ENCODE data around the gene SIN3B.
"Not testable (repeated sequence)": the region's sequence is repeated elsewhere in the genome, so short reads cannot be mapped to it uniquely, and the experiment has no call there.

Gene SIN3B

DNA sequence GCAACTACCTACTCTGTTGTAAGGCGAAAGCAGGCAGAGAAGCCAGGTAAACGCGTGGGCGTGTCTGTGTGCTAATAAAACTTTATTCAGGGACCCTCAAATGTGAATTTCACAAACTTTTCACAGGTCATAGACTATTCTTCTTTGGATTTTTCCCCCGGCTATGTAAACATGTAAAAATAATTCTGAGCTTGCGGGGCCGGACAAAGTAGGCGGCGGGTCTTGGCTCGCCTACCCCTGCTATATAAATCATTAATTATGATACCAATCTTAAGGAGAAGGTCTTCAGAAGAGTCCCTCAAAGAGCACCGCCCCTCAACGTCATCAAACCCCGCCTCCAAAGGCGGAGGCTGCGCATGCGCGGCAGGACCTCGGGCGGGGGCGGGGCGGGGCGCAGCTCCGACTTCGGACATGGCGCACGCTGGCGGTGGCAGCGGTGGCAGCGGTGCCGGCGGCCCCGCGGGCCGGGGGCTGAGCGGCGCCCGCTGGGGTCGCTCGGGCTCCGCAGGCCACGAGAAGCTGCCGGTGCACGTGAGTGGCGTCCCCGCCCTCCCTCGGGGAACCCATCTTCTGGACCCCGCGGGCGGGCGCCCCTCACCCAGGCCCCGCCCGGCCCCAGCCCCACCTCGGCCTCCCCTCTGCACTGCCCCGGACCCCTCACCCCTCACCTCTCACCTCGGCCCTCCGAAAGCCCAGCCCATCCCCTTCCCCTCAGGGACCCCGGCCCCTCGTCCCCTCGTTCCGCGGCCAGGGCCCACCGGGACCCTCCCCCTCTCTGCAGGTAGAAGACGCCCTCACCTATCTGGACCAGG, at the start of gene SIN3B:
Gene SIN3B (plus strand): TSS at position 389 of the 812 bp plus-strand sequence. CDS start 23 bp downstream, at position 412.
- Histone ChIP-seq H3K4me1 (ENCODE audit: insufficient read depth, low read length) (peaks cover 21% of the 10 kb centered on the region), H3K27ac (ENCODE audit: low read depth, low read length) (peak within 1 kb of the TSS; percentile 78)

GRCh38 chr19:16779539-16780163, 49.5 kb upstream of the SIN3B start:
- Histone ChIP-seq H3K27me3 (ENCODE audit: control insufficient read depth in 1 of 2, insufficient read depth in 2 of 2, low read length in 2 of 2) (no peaks in the 10 kb centered on the region), H3K9ac (ENCODE audit: low read length) (no peak overlapping the region), H3K4me3 (ENCODE audit: low read depth in 1 of 2, low read length in 2 of 2) (no peak overlapping the region), H3K36me3 (ENCODE audit: insufficient read depth, low read length) (no peaks in the 10 kb centered on the region), H3K9me3 (ENCODE audit: low read length) (no peaks in the 10 kb centered on the region), H3K4me1 (ENCODE audit: insufficient read depth, low read length) (no peaks in the 10 kb centered on the region), H3K27ac (ENCODE audit: low read depth, low read length) (no peak overlapping the region)

More for the DNA sequence above, at the start of gene SIN3B:
- H3K4me3 ChIP-seq (ENCODE audit: low read depth in 1 of 2, low read length in 2 of 2) = peak within 1 kb of the TSS; percentile 82 to 92
- no peaks in the 10 kb centered on the region for H3K27me3 ChIP-seq (ENCODE audit: control insufficient read depth in 1 of 2, insufficient read depth in 2 of 2, low read length in 2 of 2)
- H3K9me3 ChIP-seq (ENCODE audit: low read length) = no peaks in the 10 kb centered on the region
- peak within 1 kb of the TSS; percentile 63 for H3K9ac ChIP-seq (ENCODE audit: low read length)
- peaks cover 22% of the 10 kb centered on the region for H3K36me3 ChIP-seq (ENCODE audit: insufficient read depth, low read length)

GRCh38 chr19:16782719-16783118, 46.5 kb upstream of the SIN3B start:
- Histone ChIP-seq H3K9ac (ENCODE audit: low read length) (no peak overlapping the region), H3K9me3 (ENCODE audit: low read length) (no peaks in the 10 kb centered on the region), H3K36me3 (ENCODE audit: insufficient read depth, low read length) (no peaks in the 10 kb centered on the region), H3K27me3 (ENCODE audit: control insufficient read depth in 1 of 2, insufficient read depth in 2 of 2, low read length in 2 of 2) (no peaks in the 10 kb centered on the region), H3K4me1 (ENCODE audit: insufficient read depth, low read length) (no peaks in the 10 kb centered on the region), H3K4me3 (ENCODE audit: low read depth in 1 of 2, low read length in 2 of 2) (no peak overlapping the region), H3K27ac (ENCODE audit: low read depth, low read length) (no peak overlapping the region)

DNA sequence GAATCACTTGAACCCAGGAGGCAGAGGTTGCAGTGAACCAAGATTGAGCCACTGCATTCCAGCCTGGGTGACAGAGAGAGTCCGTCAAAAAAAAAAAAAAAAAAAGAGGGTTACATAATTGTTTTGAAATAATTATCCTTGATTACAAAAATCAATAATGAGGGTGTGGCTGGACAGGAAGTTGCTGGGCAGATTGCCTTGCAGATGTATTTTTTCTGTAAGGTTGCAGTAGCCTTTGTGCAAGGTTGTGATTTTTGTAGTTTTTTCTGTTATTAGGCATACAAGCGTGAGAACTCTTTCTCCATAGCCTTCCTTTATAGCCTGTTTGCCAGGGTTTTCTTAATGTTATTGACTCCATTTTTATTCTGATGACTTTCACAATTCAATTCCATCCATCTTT, 40.7 kb upstream of the SIN3B start:
- Histone ChIP-seq H3K27me3 (ENCODE audit: control insufficient read depth in 1 of 2, insufficient read depth in 2 of 2, low read length in 2 of 2) (no peaks in the 10 kb centered on the region), H3K9me3 (ENCODE audit: low read length) (peaks cover 6% of the 10 kb centered on the region), H3K9ac (ENCODE audit: low read length) (no peak overlapping the region), H3K4me1 (ENCODE audit: insufficient read depth, low read length) (no peaks in the 10 kb centered on the region), H3K36me3 (ENCODE audit: insufficient read depth, low read length) (no peaks in the 10 kb centered on the region), H3K4me3 (ENCODE audit: low read depth in 1 of 2, low read length in 2 of 2) (no peak overlapping the region), H3K27ac (ENCODE audit: low read depth, low read length) (no peak overlapping the region)

DNA sequence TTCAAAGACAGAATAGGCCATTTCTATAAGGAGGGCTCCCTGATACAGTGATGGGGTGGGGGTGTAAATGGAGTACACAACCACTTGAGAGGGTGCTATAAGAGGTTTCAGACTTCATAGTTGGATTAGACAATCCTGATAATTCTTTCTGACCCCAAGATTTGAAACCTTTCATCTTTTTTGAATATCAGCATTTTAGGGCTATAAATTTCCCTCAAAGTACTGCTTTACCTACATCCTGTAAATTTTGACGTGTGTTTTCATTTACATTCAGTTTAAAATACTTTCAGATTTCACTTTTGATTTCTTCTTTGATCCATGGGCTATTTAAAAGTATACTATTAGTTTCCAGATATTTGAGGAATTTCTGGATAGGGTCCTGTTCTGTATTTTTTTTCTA, 40.0 kb upstream of the SIN3B start:
- H3K27ac ChIP-seq (ENCODE audit: low read depth, low read length) = no peak overlapping the region
- no peaks in the 10 kb centered on the region for H3K27me3 ChIP-seq (ENCODE audit: control insufficient read depth in 1 of 2, insufficient read depth in 2 of 2, low read length in 2 of 2)
- no peak overlapping the region for H3K4me3 ChIP-seq (ENCODE audit: low read depth in 1 of 2, low read length in 2 of 2)
- peaks cover 6% of the 10 kb centered on the region for H3K9me3 ChIP-seq (ENCODE audit: low read length)
- no peak overlapping the region for H3K9ac ChIP-seq (ENCODE audit: low read length)
- H3K36me3 ChIP-seq (ENCODE audit: insufficient read depth, low read length) = no peaks in the 10 kb centered on the region
- H3K4me1 ChIP-seq (ENCODE audit: insufficient read depth, low read length) = no peaks in the 10 kb centered on the region

DNA sequence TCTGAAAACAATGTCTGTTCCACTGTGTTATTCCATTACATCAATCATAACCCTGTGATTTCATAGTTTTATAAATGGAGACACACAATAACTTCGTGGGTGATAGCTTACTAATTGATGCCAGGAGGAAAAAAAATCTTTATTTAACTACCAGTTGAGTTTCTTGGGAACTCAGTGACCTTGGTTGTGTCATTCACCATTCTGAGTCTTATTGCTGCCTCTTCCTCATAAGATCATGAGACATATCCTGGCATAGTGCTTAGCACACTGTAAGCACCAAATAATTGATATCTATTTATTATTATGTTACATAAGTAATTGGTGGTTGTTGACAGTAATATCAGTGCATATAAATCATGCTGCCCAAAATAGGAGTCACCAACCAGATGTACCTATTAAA, 39.1 kb upstream of the SIN3B start:
- Histone ChIP-seq H3K9ac (ENCODE audit: low read length) (no peak overlapping the region), H3K27me3 (ENCODE audit: control insufficient read depth in 1 of 2, insufficient read depth in 2 of 2, low read length in 2 of 2) (no peaks in the 10 kb centered on the region), H3K4me1 (ENCODE audit: insufficient read depth, low read length) (no peaks in the 10 kb centered on the region), H3K9me3 (ENCODE audit: low read length) (peaks cover 6% of the 10 kb centered on the region), H3K4me3 (ENCODE audit: low read depth in 1 of 2, low read length in 2 of 2) (no peak overlapping the region), H3K27ac (ENCODE audit: low read depth, low read length) (no peak overlapping the region), H3K36me3 (ENCODE audit: insufficient read depth, low read length) (no peaks in the 10 kb centered on the region)

DNA sequence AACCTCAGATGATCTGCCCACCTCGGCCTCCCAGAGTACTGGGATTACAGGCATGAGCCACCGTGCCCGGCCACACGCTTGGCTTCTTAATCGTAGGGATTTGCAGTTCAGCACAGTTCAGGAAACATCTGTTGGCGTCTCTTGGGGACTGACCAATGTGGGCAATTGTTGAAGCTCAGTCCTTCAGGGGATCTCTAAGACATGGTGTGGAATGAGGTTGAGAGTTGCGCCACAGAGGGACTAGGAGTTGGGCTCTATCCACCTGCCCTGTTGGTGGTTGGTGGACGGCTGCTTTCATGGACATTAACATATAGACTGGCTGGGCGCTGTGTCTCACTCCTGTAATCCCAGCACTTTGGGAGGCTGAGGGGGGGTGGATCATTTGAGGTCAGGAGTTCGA, 37.3 kb upstream of the SIN3B start:
- Histone ChIP-seq H3K27me3 (ENCODE audit: control insufficient read depth in 1 of 2, insufficient read depth in 2 of 2, low read length in 2 of 2) (no peaks in the 10 kb centered on the region), H3K36me3 (ENCODE audit: insufficient read depth, low read length) (no peaks in the 10 kb centered on the region), H3K4me3 (ENCODE audit: low read depth in 1 of 2, low read length in 2 of 2) (no peak overlapping the region), H3K9me3 (ENCODE audit: low read length) (peaks cover 6% of the 10 kb centered on the region), H3K9ac (ENCODE audit: low read length) (no peak overlapping the region), H3K27ac (ENCODE audit: low read depth, low read length) (no peak overlapping the region), H3K4me1 (ENCODE audit: insufficient read depth, low read length) (no peaks in the 10 kb centered on the region)

DNA sequence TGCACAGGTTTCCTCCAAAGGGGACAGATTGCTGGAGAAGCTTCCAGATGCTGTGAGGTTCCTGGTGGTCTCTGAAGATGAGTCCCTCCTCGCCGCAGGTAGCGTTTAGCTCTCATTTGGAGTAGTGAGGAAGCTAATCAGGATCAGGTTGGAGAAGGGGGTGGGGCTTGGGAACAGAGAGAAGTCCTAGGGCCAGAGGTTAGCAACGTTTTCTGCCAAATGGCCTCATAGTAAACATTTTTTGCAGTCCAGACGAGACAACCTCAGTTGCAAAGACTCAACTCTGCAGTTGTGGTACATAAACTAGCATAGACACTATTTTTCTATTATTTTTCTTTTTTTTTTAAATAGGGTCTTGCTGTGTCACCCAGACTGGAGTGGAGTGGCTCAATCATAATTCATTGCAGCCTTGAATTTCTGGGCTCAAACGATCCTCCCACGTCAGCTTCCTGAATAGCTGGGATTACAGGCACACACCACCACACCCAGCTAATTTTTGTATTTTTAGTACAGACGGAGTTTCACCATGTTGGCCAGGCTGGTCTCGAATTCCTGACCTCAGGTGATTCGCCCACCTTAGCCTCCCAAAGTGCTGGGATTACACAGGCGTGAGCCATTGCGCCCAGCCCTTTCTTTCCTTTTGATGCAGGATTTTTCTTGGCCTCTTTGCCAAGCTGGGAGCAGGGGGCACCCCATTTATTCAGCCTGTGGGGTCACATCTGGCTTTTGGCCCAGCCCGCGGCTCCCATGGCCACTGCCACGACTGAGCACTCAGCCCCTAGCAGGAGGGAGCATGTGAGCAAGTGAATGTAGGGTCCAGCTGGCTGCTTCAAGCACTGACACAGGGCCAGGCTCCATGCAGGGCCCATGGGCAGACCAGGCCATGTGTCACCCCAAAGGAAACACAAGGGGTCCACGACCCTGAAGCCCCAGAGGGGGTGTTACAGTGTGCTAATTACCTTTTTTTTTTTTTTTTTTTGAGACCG, 34.4 kb upstream of the SIN3B start:
- Histone ChIP-seq H3K9me3 (ENCODE audit: low read length) (no peaks in the 10 kb centered on the region), H3K9ac (ENCODE audit: low read length) (no peak overlapping the region), H3K27ac (ENCODE audit: low read depth, low read length) (no peak overlapping the region), H3K4me3 (ENCODE audit: low read depth in 1 of 2, low read length in 2 of 2) (no peak overlapping the region), H3K36me3 (ENCODE audit: insufficient read depth, low read length) (no peaks in the 10 kb centered on the region), H3K4me1 (ENCODE audit: insufficient read depth, low read length) (no peaks in the 10 kb centered on the region), H3K27me3 (ENCODE audit: control insufficient read depth in 1 of 2, insufficient read depth in 2 of 2, low read length in 2 of 2) (no peaks in the 10 kb centered on the region)

DNA sequence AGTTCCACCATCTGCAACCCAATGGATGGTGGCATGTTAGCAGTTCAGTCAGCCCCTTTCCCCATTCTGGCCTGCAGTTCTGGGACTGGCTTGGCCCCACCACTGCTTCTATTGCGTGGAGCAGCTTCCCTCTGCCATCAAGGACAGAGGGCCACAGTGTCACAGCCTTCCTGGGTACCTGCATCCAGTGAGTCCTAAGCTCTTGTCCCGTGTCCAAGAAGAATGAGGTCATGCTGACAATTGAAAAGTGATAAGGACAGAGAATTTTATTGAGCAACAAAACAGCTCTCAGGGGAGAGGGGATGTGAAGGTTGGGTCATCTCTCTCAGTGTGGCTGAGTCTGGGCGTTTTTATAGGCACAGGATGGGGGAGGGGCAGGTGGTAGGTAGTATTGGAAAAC, 33.5 kb upstream of the SIN3B start:
- H3K9ac ChIP-seq (ENCODE audit: low read length) = no peak overlapping the region
- no peaks in the 10 kb centered on the region for H3K4me1 ChIP-seq (ENCODE audit: insufficient read depth, low read length)
- H3K27me3 ChIP-seq (ENCODE audit: control insufficient read depth in 1 of 2, insufficient read depth in 2 of 2, low read length in 2 of 2) = no peaks in the 10 kb centered on the region
- no peak overlapping the region for H3K27ac ChIP-seq (ENCODE audit: low read depth, low read length)
- H3K36me3 ChIP-seq (ENCODE audit: insufficient read depth, low read length) = no peaks in the 10 kb centered on the region
- H3K9me3 ChIP-seq (ENCODE audit: low read length) = no peaks in the 10 kb centered on the region
- H3K4me3 ChIP-seq (ENCODE audit: low read depth in 1 of 2, low read length in 2 of 2) = no peak overlapping the region

- Histone ChIP-seq H3K9me3 (ENCODE audit: low read length) (no peaks in the 10 kb centered on the region), H3K4me3 (ENCODE audit: low read depth in 1 of 2, low read length in 2 of 2) (no peak overlapping the region), H3K27me3 (ENCODE audit: control insufficient read depth in 1 of 2, insufficient read depth in 2 of 2, low read length in 2 of 2) (no peaks in the 10 kb centered on the region), H3K27ac (ENCODE audit: low read depth, low read length) (no peak overlapping the region), H3K36me3 (ENCODE audit: insufficient read depth, low read length) (no peaks in the 10 kb centered on the region), H3K9ac (ENCODE audit: low read length) (no peak overlapping the region), H3K4me1 (ENCODE audit: insufficient read depth, low read length) (no peaks in the 10 kb centered on the region)
These were observed 31.3 kb upstream of the SIN3B start for GRCh38 chr19:16797876-16798275.

DNA sequence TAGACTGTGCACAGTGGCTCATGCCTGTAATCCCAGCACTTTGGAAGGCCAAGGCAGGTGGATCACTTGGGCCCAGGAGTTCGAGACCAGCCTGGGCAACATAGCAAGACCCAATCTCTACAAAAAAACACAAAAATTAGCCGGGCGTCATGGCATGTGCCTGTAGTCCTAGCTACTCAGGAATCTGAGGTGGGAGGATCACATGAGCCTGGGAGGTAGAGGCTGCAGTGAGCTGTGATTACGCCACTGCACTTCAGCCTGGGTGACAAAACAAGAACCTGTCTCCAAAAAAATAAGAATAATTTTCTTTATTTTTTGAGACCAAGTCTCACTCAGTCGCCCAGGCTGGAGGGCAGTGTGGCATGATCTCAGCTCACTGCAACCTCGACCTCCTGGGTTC, 30.9 kb upstream of the SIN3B start:
- H3K27me3 ChIP-seq (ENCODE audit: control insufficient read depth in 1 of 2, insufficient read depth in 2 of 2, low read length in 2 of 2); H3K4me3 ChIP-seq (ENCODE audit: low read depth in 1 of 2, low read length in 2 of 2); H3K36me3 ChIP-seq (ENCODE audit: insufficient read depth, low read length); H3K9ac ChIP-seq (ENCODE audit: low read length); H3K4me1 ChIP-seq (ENCODE audit: insufficient read depth, low read length); H3K27ac ChIP-seq (ENCODE audit: low read depth, low read length); H3K9me3 ChIP-seq (ENCODE audit: low read length): not testable (repeated sequence)
